Kidney (tissue), 14 donors: Measurements from ENCODE around the gene NRCAM. TPM values are rescaled to one million over a fixed set of nuclear protein-coding genes. Genes with fewer than 3 reads are reported as not detected.

Experiments used
- DNase-seq, 5 donors: peaks; one replicate each; pipeline ENCODE4 v3.0.0-alpha.2; 2013 to 2020
- FAIRE-seq: peaks from 2 replicates; lab custom pipeline; 2012; peaks lifted over from hg19 to GRCh38; lab: Jason Lieb, UNC
- H3K27ac ChIP-seq, 2 donors: one replicate each; pipeline ENCODE4 v1.7.0; 2013; ENCODE audit warnings: low read depth in 2 of 2, low read length in 2 of 2, inconsistent platforms in 1 of 2
- H3K27me3 ChIP-seq: one replicate; pipeline ENCODE4 v1.7.1; 2013; ENCODE audit warnings: low read length, inconsistent platforms; ENCODE audit not compliant: control insufficient read depth, insufficient read depth
- H3K36me3 ChIP-seq, 3 donors: one replicate each; pipeline versions ENCODE4 v1.7.0 to v1.7.1; 2013; ENCODE audit warnings: low read length in 3 of 3, control low read depth in 1 of 3, inconsistent platforms in 1 of 3; ENCODE audit not compliant: insufficient read depth in 3 of 3, control insufficient read depth in 2 of 3
- H3K4me1 ChIP-seq, 3 donors: one replicate each; pipeline versions ENCODE4 v1.7.0 to v1.7.1; 2013; ENCODE audit warnings: low read length in 3 of 3, inconsistent platforms in 1 of 3, low read depth in 1 of 3; ENCODE audit not compliant: control insufficient read depth in 2 of 3, insufficient read depth in 2 of 3
- H3K4me3 ChIP-seq, 3 donors: one replicate each; pipeline versions ENCODE4 v1.7.0 to v1.8.1; 2013; ENCODE audit warnings: low read length in 3 of 3, control low read depth in 1 of 3, inconsistent platforms in 1 of 3
- H3K9ac ChIP-seq, 3 donors: one replicate each; pipeline versions ENCODE4 v1.7.0 to v1.7.1; 2013; ENCODE audit warnings: low read length in 3 of 3, control low read depth in 1 of 3, inconsistent platforms in 1 of 3
- H3K9me3 ChIP-seq, 3 donors: one replicate each; pipeline versions ENCODE4 v1.7.0 to v1.7.1; 2013; ENCODE audit warnings: low read length in 3 of 3, control low read depth in 1 of 3, inconsistent platforms in 1 of 3; ENCODE audit not compliant: control insufficient read depth in 2 of 3, insufficient read depth in 1 of 3
- CTCF ChIP-seq: IDR thresholded peaks from 3 replicates; pipeline ENCODE4 v1.5.1; 2012; ENCODE audit warnings: mild to moderate bottlenecking, moderate library complexity, borderline replicate concordance; ENCODE audit not compliant: insufficient read depth; ENCODE audit errors: extremely low read depth
- intact Hi-C: fragments of 100-400 bp; cut with DNase I; formaldehyde crosslinking; loops from one replicate; pipeline ENCODE4 v1.11.1; 2022
- polyA plus RNA-seq: library from polyadenylated mRNA; stranded (reverse); fragments of 350-450 nt; fragmentation: Illumina TruSeq; extraction: RNeasy Lipid Tissue Mini Kit (QIAGEN cat#74804); gene quantifications from one replicate; pipeline ENCODE4 v1.2.3, GENCODE V29; 2014; ENCODE audit warnings: low read depth, low replicate concordance; ENCODE audit not compliant: insufficient read depth
- total RNA-seq: library from RNA; stranded (reverse); fragmentation: NEBNext Ultra II Directional; extraction: Animal tissue kit (Norgen Biotek cat#: 25700); gene quantifications from one replicate; pipeline ENCODE4 v1.2.1, GENCODE V29; 2021
- donor health status: control.
- donor health status: control.
- donor health status: control.
- donor health status: control.
- donor health status: control.
- donor health status: DM: yes; HTN: yes; CAD: no.
- donor health status: Normal renal cell carcinoma (clear cell type).

The NRCAM gene
- total and polyA plus RNA-seq, 2 donors from 2014 or later: 16.8 to 20.6 TPM

GRCh38 chr7:108143658-108144420 is 312.4 kb downstream of the NRCAM start:
- H3K9ac ChIP-seq: no peak overlapping the region
- no peaks in the 10 kb centered on the region for H3K9me3 ChIP-seq
- intact Hi-C loops: no loop called here
- no peaks in the 10 kb centered on the region for H3K27me3 ChIP-seq
- no peaks in the 10 kb centered on the region for H3K36me3 ChIP-seq
- FAIRE-seq (no peak), DNase-seq (no peak)
- no peak overlapping the region for H3K4me3 ChIP-seq
- no peak for TF ChIP-seq CTCF
- H3K4me1 ChIP-seq: peaks cover 0 to 7% (median 4%) of the 10 kb centered on the region in 3 donors
- H3K27ac ChIP-seq: no peak overlapping the region

GRCh38 chr7:108142675-108143259 is 313.5 kb downstream of the NRCAM start:
- Histone ChIP-seq H3K9ac (no peak overlapping the region), H3K9me3 (no peaks in the 10 kb centered on the region), H3K4me1 (peaks cover 0 to 7% (median 4%) of the 10 kb centered on the region in 3 donors), H3K4me3 (no peak overlapping the region), H3K27me3 (no peaks in the 10 kb centered on the region), H3K27ac (no peak overlapping the region), H3K36me3 (no peaks in the 10 kb centered on the region)
- FAIRE-seq (no peak), DNase-seq (no peak)
- intact Hi-C loops: no loop called here
- no peak for TF ChIP-seq CTCF

DNA sequence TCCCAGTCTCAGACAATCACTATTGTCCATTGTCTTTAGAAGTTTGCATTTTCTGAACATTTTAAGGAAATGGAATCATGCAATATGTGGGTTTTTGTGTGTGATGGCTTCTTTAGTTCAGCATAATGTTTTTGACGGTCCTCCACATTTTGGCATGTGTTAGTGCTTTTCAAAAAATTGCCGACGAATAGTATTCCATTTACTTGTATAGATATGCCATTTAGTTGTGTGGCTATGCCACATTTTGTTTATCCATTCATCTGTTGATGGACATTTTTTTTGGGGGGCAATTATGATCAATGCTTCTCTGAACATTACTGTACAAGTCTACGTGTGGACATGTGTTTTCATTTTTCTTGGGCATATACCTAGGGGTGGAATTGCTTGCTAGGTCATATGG is 314.1 kb downstream of the NRCAM start:
- Histone ChIP-seq H3K9me3 (no peaks in the 10 kb centered on the region), H3K4me3 (no peak overlapping the region), H3K4me1 (peaks cover 0 to 7% (median 4%) of the 10 kb centered on the region in 3 donors), H3K27ac (no peak overlapping the region), H3K36me3 (no peaks in the 10 kb centered on the region), H3K9ac (no peak overlapping the region), H3K27me3 (no peaks in the 10 kb centered on the region)
- intact Hi-C loops: no loop called here
- no peak for TF ChIP-seq CTCF
- no peak for DNase-seq
- no peak for FAIRE-seq
